Skeletal muscle satellite cell (primary cell): Measurements from ENCODE around the gene PXMP2.

Source experiments
- H3K27me3 ChIP-seq: 2 replicates; pipeline ENCODE4 v1.7.0; 2013; ENCODE audit warnings: low read length; ENCODE audit not compliant: control insufficient read depth, insufficient read depth
- H3K36me3 ChIP-seq: 2 replicates; pipeline ENCODE4 v1.7.0; 2013; ENCODE audit warnings: mild to moderate bottlenecking, control low read depth, low read length; ENCODE audit not compliant: insufficient read depth
- H3K4me1 ChIP-seq: 2 replicates; pipeline ENCODE4 v1.7.0; 2013; ENCODE audit warnings: low read length; ENCODE audit not compliant: control insufficient read depth, insufficient read depth
- H3K4me2 ChIP-seq: 2 replicates; pipeline ENCODE4 v1.7.0; 2013; ENCODE audit warnings: mild to moderate bottlenecking, low read length
- H3K4me3 ChIP-seq: 2 replicates; pipeline ENCODE4 v1.7.0; 2013; ENCODE audit warnings: low read length
- H3K9ac ChIP-seq: 2 replicates; pipeline ENCODE4 v1.7.0; 2013; ENCODE audit warnings: mild to moderate bottlenecking, low read depth, low read length, moderate library complexity
- H3K9me3 ChIP-seq: replicated peaks from 2 replicates; pipeline ENCODE4 v1.7.0; 2013; ENCODE audit warnings: mild to moderate bottlenecking, control low read depth, low read length

PXMP2 gene

GRCh38 chr12:132648616-132649225 lies 38.7 kb upstream of the PXMP2 start:
- Histone ChIP-seq H3K9me3 (no peaks in the 10 kb centered on the region), H3K36me3 (peaks cover 44% of the 10 kb centered on the region), H3K4me3 (no peak overlapping the region), H3K9ac (no peak overlapping the region), H3K4me2 (no peak overlapping the region), H3K27me3 (no peaks in the 10 kb centered on the region), H3K4me1 (no peaks in the 10 kb centered on the region)

- H3K4me3 ChIP-seq = no peak overlapping the region
- no peak overlapping the region for H3K4me2 ChIP-seq
- no peaks in the 10 kb centered on the region for H3K4me1 ChIP-seq
- H3K9me3 ChIP-seq = no peaks in the 10 kb centered on the region
- H3K36me3 ChIP-seq = peaks cover 43% of the 10 kb centered on the region
- no peak overlapping the region for H3K9ac ChIP-seq
- H3K27me3 ChIP-seq = no peaks in the 10 kb centered on the region
Observed at GRCh38 chr12:132649226-132649945, 38.0 kb upstream of the PXMP2 start.

GRCh38 chr12:132651444-132652100 lies 35.8 kb upstream of the PXMP2 start:
- no peaks in the 10 kb centered on the region for H3K4me1 ChIP-seq
- no peaks in the 10 kb centered on the region for H3K9me3 ChIP-seq
- no peak overlapping the region for H3K4me2 ChIP-seq
- H3K4me3 ChIP-seq = no peak overlapping the region
- no peak overlapping the region for H3K9ac ChIP-seq
- no peaks in the 10 kb centered on the region for H3K27me3 ChIP-seq
- H3K36me3 ChIP-seq = peaks cover 40% of the 10 kb centered on the region

- Histone ChIP-seq H3K4me1 (no peaks in the 10 kb centered on the region), H3K4me3 (no peak overlapping the region), H3K9me3 (no peaks in the 10 kb centered on the region), H3K36me3 (peaks cover 44% of the 10 kb centered on the region), H3K9ac (no peak overlapping the region), H3K4me2 (no peak overlapping the region), H3K27me3 (no peaks in the 10 kb centered on the region)
Observed at GRCh38 chr12:132653567-132654290, 33.7 kb upstream of the PXMP2 start.

GRCh38 chr12:132657004-132657727 lies 30.2 kb upstream of the PXMP2 start:
- Histone ChIP-seq H3K4me3 (no peak overlapping the region), H3K4me2 (no peak overlapping the region), H3K27me3 (no peaks in the 10 kb centered on the region), H3K9me3 (no peaks in the 10 kb centered on the region), H3K9ac (no peak overlapping the region), H3K4me1 (no peaks in the 10 kb centered on the region), H3K36me3 (peaks cover 58% of the 10 kb centered on the region)

- peaks cover 65% of the 10 kb centered on the region for H3K36me3 ChIP-seq
- no peaks in the 10 kb centered on the region for H3K27me3 ChIP-seq
- no peak overlapping the region for H3K4me3 ChIP-seq
- H3K9ac ChIP-seq = no peak overlapping the region
- H3K9me3 ChIP-seq = no peaks in the 10 kb centered on the region
- H3K4me2 ChIP-seq = no peak overlapping the region
- no peaks in the 10 kb centered on the region for H3K4me1 ChIP-seq
Observed at GRCh38 chr12:132658149-132658894, 29.1 kb upstream of the PXMP2 start.

- no peak overlapping the region for H3K9ac ChIP-seq
- H3K4me1 ChIP-seq = no peaks in the 10 kb centered on the region
- no peaks in the 10 kb centered on the region for H3K9me3 ChIP-seq
- H3K4me2 ChIP-seq = no peak overlapping the region
- H3K36me3 ChIP-seq = peaks cover 71% of the 10 kb centered on the region
- H3K27me3 ChIP-seq = no peaks in the 10 kb centered on the region
- no peak overlapping the region for H3K4me3 ChIP-seq
Observed at GRCh38 chr12:132659146-132659545, 28.2 kb upstream of the PXMP2 start.

GRCh38 chr12:132660052-132660451 lies 27.3 kb upstream of the PXMP2 start:
- no peak overlapping the region for H3K4me2 ChIP-seq
- H3K36me3 ChIP-seq = peaks cover 74% of the 10 kb centered on the region
- H3K9me3 ChIP-seq = no peaks in the 10 kb centered on the region
- H3K4me1 ChIP-seq = no peaks in the 10 kb centered on the region
- H3K27me3 ChIP-seq = no peaks in the 10 kb centered on the region
- H3K4me3 ChIP-seq = no peak overlapping the region
- H3K9ac ChIP-seq = no peak overlapping the region

GRCh38 chr12:132660996-132661395 lies 26.4 kb upstream of the PXMP2 start:
- Histone ChIP-seq H3K4me2 (no peak overlapping the region), H3K4me3 (no peak overlapping the region), H3K9me3 (no peaks in the 10 kb centered on the region), H3K9ac (no peak overlapping the region), H3K27me3 (no peaks in the 10 kb centered on the region), H3K4me1 (no peaks in the 10 kb centered on the region), H3K36me3 (peaks cover 77% of the 10 kb centered on the region)

- Histone ChIP-seq H3K36me3 (peaks cover 81% of the 10 kb centered on the region), H3K4me2 (no peak overlapping the region), H3K4me1 (no peaks in the 10 kb centered on the region), H3K27me3 (no peaks in the 10 kb centered on the region), H3K9me3 (no peaks in the 10 kb centered on the region), H3K9ac (no peak overlapping the region), H3K4me3 (no peak overlapping the region)
Observed at GRCh38 chr12:132661972-132662371, 25.4 kb upstream of the PXMP2 start.
